ENCODE measurements around the gene SP1.

- no peak for TF ChIP-seq CTCF (conservative IDR thresholded peaks at IDR 0.05; ENCODE audit: low read depth in 2 of 2)
- no peak for TF ChIP-seq ZNF462 (CRISPR knock-in tag; IDR thresholded peaks at IDR 0.05)
- no peak for TF ChIP-seq JUNB (IDR thresholded peaks at IDR 0.05; ENCODE audit: unreplicated experiment)
- TF ChIP-seq POLR2AphosphoS5 (IDR thresholded peaks at IDR 0.05; ENCODE audit: low read depth) = no peak
- no peak for TF ChIP-seq EZH2 (IDR thresholded peaks at IDR 0.05; ENCODE audit: low read depth, unreplicated experiment)
- no peak for TF ChIP-seq REST (IDR thresholded peaks at IDR 0.05; ENCODE audit: unreplicated experiment)
- no peak for TF ChIP-seq EZH2phosphoT487 (IDR thresholded peaks at IDR 0.05; ENCODE audit: unreplicated experiment)
- no peak for TF ChIP-seq ZNF114 (CRISPR knock-in tag; IDR thresholded peaks at IDR 0.05)
- no peak for TF ChIP-seq STAT1 (IDR thresholded peaks at IDR 0.05; ENCODE audit: unreplicated experiment)
- no peak for TF ChIP-seq CREB1 (CRISPR knock-in tag; IDR thresholded peaks at IDR 0.05; ENCODE audit: low read depth)
Observed at GRCh38 chr12:53419756-53420155, 39.8 kb downstream of the SP1 start.

Measured in GM23338 (cell line).